Osteoblast (primary cell): ENCODE data around the gene AKT1S1. TPM values are rescaled to one million over a fixed set of nuclear protein-coding genes. Genes with fewer than 3 reads are reported as not detected.
A peak's percentile ranks its signal among the peaks of the same experiment; 100 is the strongest.

Experiments
- DNase-seq: peaks from one replicate; pipeline ENCODE4 v3.0.0; 2011; ENCODE audit warnings: low spot score, mixed read lengths; ENCODE audit not compliant: insufficient read length; ENCODE audit errors: missing footprints
- H2AFZ ChIP-seq: 2 replicates; pipeline ENCODE4 v1.6.0; 2011; ENCODE audit warnings: mild to moderate bottlenecking, low read length
- H3K27ac ChIP-seq: 2 replicates; pipeline ENCODE4 v1.5.1; 2011; ENCODE audit warnings: mild to moderate bottlenecking, low read depth, low read length, moderate library complexity
- H3K27me3 ChIP-seq: 2 replicates; pipeline ENCODE4 v1.6.0; 2012; ENCODE audit warnings: mild to moderate bottlenecking, control low read depth, inconsistent platforms, low read length, moderate library complexity; ENCODE audit not compliant: insufficient read depth
- H3K36me3 ChIP-seq: 2 replicates; pipeline ENCODE4 v1.5.1; 2011; ENCODE audit warnings: mild to moderate bottlenecking, low read length, control low read depth, moderate library complexity; ENCODE audit not compliant: insufficient read depth
- H3K4me1 ChIP-seq: 2 replicates; pipeline ENCODE4 v1.5.1; 2011; ENCODE audit warnings: mild to moderate bottlenecking, low read length, control low read depth, moderate library complexity; ENCODE audit not compliant: insufficient read depth
- H3K4me2 ChIP-seq: 2 replicates; pipeline ENCODE4 v1.6.0; 2011; ENCODE audit warnings: mild to moderate bottlenecking, low read length; ENCODE audit not compliant: insufficient read depth
- H3K4me3 ChIP-seq: fragments of 200-600 bp; sonication (generic); 3 replicates; pipeline ENCODE4 v1.5.1; 2012; ENCODE audit warnings: mild to moderate bottlenecking, low read length, inconsistent platforms; ENCODE audit not compliant: insufficient read depth
- H3K79me2 ChIP-seq: 2 replicates; pipeline ENCODE4 v1.6.0; 2012; ENCODE audit warnings: mild to moderate bottlenecking, low read length, control low read depth, inconsistent platforms; ENCODE audit not compliant: insufficient read depth
- H3K9me3 ChIP-seq: 2 replicates; pipeline ENCODE4 v1.5.1; 2011; ENCODE audit warnings: low read depth, low read length, control low read depth
- H4K20me1 ChIP-seq: 2 replicates; pipeline ENCODE4 v1.6.0; 2012; ENCODE audit warnings: mild to moderate bottlenecking, low read length, control low read depth; ENCODE audit not compliant: insufficient read depth
- CTCF ChIP-seq: IDR thresholded peaks from 2 replicates; pipeline ENCODE4 v1.5.1; 2011; ENCODE audit warnings: mild to moderate bottlenecking, low read depth, low read length, moderate library complexity; ENCODE audit errors: extremely low read depth
- total RNA-seq: library from RNA; depleted of rRNA; stranded (reverse); fragments of >200 nt; gene quantifications from 2 replicates; pipeline ENCODE4 v1.2.3, GENCODE V29; 2012

Gene AKT1S1
- total RNA-seq, 1 donor, result 13.4 TPM

- DNase-seq, result no peak
- Histone ChIP-seq H3K79me2 (peaks cover 43% of the 10 kb centered on the region), H3K36me3 (peaks cover 33% of the 10 kb centered on the region), H3K4me2 (no peak overlapping the region), H3K27me3 (no peaks in the 10 kb centered on the region), H3K4me3 (no peak overlapping the region), H3K4me1 (peaks cover 36% of the 10 kb centered on the region), H4K20me1 (peaks cover 39% of the 10 kb centered on the region), H3K9me3 (no peaks in the 10 kb centered on the region), H2AFZ (no peak overlapping the region), H3K27ac (no peak overlapping the region)
- no peak for TF ChIP-seq CTCF
Measured at GRCh38 chr19:49854378-49855263, 22.5 kb downstream of the AKT1S1 start.

GRCh38 chr19:49853852-49854377 is 23.2 kb downstream of the AKT1S1 start:
- H3K4me1 ChIP-seq, result peaks cover 32% of the 10 kb centered on the region
- TF ChIP-seq CTCF, result no peak
- no peak for DNase-seq
- no peak overlapping the region for H3K4me3 ChIP-seq
- peaks cover 32% of the 10 kb centered on the region for H3K36me3 ChIP-seq
- H3K4me2 ChIP-seq, result no peak overlapping the region
- no peaks in the 10 kb centered on the region for H3K27me3 ChIP-seq
- H3K79me2 ChIP-seq, result peaks cover 45% of the 10 kb centered on the region
- peaks cover 39% of the 10 kb centered on the region for H4K20me1 ChIP-seq
- no peak overlapping the region for H2AFZ ChIP-seq
- H3K9me3 ChIP-seq, result no peaks in the 10 kb centered on the region
- H3K27ac ChIP-seq, result no peak overlapping the region

- Histone ChIP-seq H3K79me2 (peaks cover 45% of the 10 kb centered on the region), H3K4me1 (peaks cover 37% of the 10 kb centered on the region), H3K36me3 (peaks cover 21% of the 10 kb centered on the region), H3K27ac (no peak overlapping the region), H3K4me2 (peak overlapping the region; percentile 96), H3K9me3 (no peaks in the 10 kb centered on the region), H3K27me3 (no peaks in the 10 kb centered on the region), H3K4me3 (peak overlapping the region; percentile 95), H2AFZ (no peak overlapping the region), H4K20me1 (peaks cover 39% of the 10 kb centered on the region)
- no peak for TF ChIP-seq CTCF
- DNase-seq, result no peak
Measured at GRCh38 chr19:49852631-49853126, 24.5 kb downstream of the AKT1S1 start.
